ENCODE data around the gene SMLR1. TPM values are rescaled to one million over a fixed set of nuclear protein-coding genes. Genes with fewer than 3 reads are reported as not detected.

SMLR1 gene
- total RNA-seq, 1 donor from 2014 or later = not detected

DNA sequence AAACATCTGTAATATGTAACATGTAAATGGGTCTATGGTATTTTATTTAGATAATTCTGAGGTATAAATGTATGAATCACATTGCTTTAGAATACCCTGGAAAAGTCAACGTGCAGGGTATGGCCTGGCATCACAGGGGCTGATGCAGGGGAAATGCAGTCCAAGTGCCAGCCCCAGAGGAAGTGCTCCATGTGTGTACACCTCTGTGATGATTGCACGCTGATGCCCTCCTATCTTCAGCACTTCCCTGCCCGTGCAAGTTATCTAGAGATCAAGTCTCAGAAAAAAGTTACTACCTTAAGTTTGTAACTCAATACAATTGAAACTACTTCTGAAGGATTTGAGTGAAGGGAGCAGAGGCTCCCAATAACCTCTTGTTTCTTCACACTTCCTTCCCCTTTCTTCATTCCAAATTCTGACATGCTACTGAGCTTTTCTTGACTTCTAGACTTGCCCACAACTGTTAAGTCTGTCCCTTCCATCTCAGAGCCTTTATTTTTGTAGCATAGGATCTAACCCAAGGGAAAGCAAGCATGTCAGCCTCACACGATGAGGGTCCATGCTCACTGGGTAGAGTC is 2.2 kb downstream of the SMLR1 start:
- intact Hi-C loops (cut with DNase I) = no loop called here
- H3K4me3 ChIP-seq = no peak overlapping the region
- TF ChIP-seq CTCF (IDR thresholded peaks at IDR 0.05) = no peak
- ATAC-seq (no peak), DNase-seq (no peak)
- H3K27me3 ChIP-seq = no peaks in the 10 kb centered on the region
- H3K9me3 ChIP-seq = no peaks in the 10 kb centered on the region
- H3K4me1 ChIP-seq = no peaks in the 10 kb centered on the region
- H3K27ac ChIP-seq = no peak overlapping the region
- H3K36me3 ChIP-seq = no peaks in the 10 kb centered on the region

DNA sequence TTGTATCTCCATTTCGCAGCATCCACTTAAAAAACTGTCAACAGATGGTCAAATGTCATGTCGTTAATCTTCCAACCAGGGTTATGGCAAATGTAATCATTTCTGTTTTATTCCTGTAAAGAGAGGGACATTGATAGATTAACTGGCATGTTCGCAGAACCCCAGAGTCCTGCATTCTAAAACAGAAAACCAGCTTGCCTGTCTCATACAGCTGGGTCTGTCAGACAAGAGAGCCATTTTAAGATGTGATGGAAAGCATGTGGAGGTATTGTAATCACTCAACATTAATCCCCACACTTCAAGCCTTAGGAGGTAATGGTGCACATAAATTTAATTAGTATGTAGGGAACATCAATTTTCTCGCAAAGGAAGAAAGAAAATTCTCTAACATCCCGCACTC is 4.4 kb downstream of the SMLR1 start:
- DNase-seq (no peak), ATAC-seq (no peak)
- intact Hi-C loops (cut with DNase I) = no loop called here
- Histone ChIP-seq H3K27me3 (no peaks in the 10 kb centered on the region), H3K9me3 (no peaks in the 10 kb centered on the region), H3K4me1 (no peaks in the 10 kb centered on the region), H3K4me3 (no peak overlapping the region), H3K36me3 (no peaks in the 10 kb centered on the region), H3K27ac (no peak overlapping the region)
- no peak for TF ChIP-seq CTCF (IDR thresholded peaks at IDR 0.05)

DNA sequence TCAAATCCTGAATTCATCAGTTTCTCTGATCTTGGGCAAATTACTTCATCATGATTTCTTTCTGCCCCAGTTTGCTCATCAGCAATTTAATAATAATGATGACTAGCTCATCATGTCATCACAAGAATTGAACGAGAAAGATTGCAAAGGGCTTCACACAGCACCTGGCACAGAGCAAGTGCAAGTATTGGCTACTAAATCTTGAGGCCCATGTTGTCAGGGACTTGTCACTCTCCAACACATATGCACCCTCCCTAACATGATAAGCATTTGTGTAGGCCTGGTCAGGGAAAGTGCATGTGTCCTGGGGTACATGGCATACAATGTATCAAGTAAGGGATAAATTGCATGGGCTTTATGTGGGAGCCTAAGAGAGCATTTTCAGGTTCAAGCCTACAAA is 6.4 kb downstream of the SMLR1 start:
- Histone ChIP-seq H3K27ac (no peak overlapping the region), H3K4me1 (no peaks in the 10 kb centered on the region), H3K4me3 (no peak overlapping the region), H3K27me3 (no peaks in the 10 kb centered on the region), H3K36me3 (no peaks in the 10 kb centered on the region), H3K9me3 (no peaks in the 10 kb centered on the region)
- DNase-seq (no peak), ATAC-seq (no peak)
- no peak for TF ChIP-seq CTCF (IDR thresholded peaks at IDR 0.05)
- intact Hi-C loops (cut with DNase I) = no loop called here

DNA sequence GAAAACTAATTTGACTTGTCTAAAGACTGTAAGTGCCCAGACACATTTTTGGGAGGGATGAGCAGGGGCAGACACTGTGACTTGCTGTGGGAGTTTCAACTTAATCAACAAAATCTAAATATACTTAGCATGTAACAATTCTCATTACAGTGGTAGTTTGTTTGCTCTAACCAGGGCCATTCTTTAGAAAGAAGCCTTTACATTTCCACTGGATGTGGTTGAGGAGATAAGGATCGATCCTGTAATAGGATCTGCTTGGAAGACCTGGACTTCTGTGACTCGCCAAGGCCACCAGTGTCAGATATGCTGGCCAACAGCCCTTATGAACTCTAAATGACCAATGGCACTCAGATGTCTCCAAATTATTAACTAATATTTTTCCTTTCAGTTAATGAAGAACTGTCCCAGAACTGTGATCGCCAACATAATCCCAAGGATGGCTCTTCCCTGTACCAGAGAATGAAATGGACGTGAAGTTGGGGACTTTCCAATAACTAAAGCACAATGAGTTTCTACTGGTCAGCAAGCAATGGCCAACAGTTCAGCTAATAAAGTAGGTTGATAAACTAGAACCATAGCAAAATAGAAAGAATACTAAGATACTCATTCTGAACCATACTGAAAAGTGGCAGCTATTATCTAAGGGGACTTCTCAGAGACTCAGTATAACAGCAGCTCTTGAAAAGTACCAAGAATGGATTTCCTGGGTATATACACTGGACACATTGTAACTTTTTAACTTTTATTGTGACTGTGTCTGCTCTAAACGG is 7.5 kb downstream of the SMLR1 start:
- Histone ChIP-seq H3K27me3 (no peaks in the 10 kb centered on the region), H3K27ac (no peak overlapping the region), H3K9me3 (no peaks in the 10 kb centered on the region), H3K4me1 (no peaks in the 10 kb centered on the region), H3K36me3 (no peaks in the 10 kb centered on the region), H3K4me3 (no peak overlapping the region)
- no peak for TF ChIP-seq CTCF (IDR thresholded peaks at IDR 0.05)
- no peak for DNase-seq
- no peak for ATAC-seq
- intact Hi-C loops (cut with DNase I) = no loop called here

DNA sequence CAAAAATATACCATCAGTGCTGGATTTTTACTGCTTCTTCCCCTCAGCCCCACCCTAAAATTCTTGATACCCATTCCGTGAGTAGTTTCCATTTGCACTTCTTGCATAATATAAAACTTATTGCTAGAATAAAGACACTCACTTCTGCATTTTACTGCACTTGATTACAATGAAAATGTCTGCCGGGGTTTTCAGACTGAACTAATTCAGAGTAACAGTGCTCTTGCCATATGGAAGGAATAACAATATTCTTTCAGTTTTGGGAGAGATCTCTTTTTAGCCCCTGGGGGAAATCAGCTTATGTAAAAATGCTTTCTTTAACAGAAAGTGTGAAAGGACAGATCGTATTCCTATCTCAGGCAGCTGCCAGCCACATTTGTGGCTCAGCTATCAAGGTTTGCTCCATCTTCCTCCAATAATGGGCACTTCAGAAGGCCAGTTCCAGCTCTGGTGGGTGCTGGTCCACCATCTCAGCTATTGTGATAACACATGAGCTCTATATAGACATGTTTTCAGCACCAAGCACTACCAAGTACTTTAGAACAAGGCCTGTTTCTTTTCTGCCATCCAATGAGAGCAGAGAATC is 8.9 kb downstream of the SMLR1 start:
- no peaks in the 10 kb centered on the region for H3K27me3 ChIP-seq
- no peak overlapping the region for H3K27ac ChIP-seq
- ATAC-seq (no peak), DNase-seq (no peak)
- TF ChIP-seq CTCF (IDR thresholded peaks at IDR 0.05) = no peak
- no peak overlapping the region for H3K4me3 ChIP-seq
- no peaks in the 10 kb centered on the region for H3K9me3 ChIP-seq
- intact Hi-C loops (cut with DNase I) = no loop called here
- H3K36me3 ChIP-seq = peaks cover 1% of the 10 kb centered on the region
- H3K4me1 ChIP-seq = no peaks in the 10 kb centered on the region

Measured in upper lobe of right lung (tissue), 1 donor.